Endodermal cell (in vitro differentiated cells): Measurements from ENCODE around the gene CYSLTR1. TPM values are rescaled to one million over a fixed set of nuclear protein-coding genes. Genes with fewer than 3 reads are reported as not detected.
A peak's percentile ranks its signal among the peaks of the same experiment; 100 is the strongest.

Source experiments
- DNase-seq: peaks from one replicate; pipeline ENCODE4 v3.0.0-alpha.2; 2017
- H3K27ac ChIP-seq: 2 replicates; pipeline ENCODE4 v1.5.1; 2013; ENCODE audit warnings: mild to moderate bottlenecking, low read depth, low read length, moderate library complexity
- H3K27me3 ChIP-seq: 2 replicates; pipeline ENCODE4 v1.6.1; 2013; ENCODE audit warnings: mild to moderate bottlenecking, low read length, moderate library complexity; ENCODE audit not compliant: insufficient read depth, control insufficient read depth, poor library complexity, severe bottlenecking
- H3K36me3 ChIP-seq: 2 replicates; pipeline ENCODE4 v1.7.0; 2013; ENCODE audit warnings: mild to moderate bottlenecking, low read length, moderate library complexity; ENCODE audit not compliant: control insufficient read depth, insufficient read depth
- H3K4me1 ChIP-seq: one replicate; pipeline ENCODE4 v1.7.0; 2013; ENCODE audit warnings: low read length; ENCODE audit not compliant: control insufficient read depth, insufficient read depth
- H3K4me3 ChIP-seq: 2 replicates; pipeline ENCODE4 v1.5.1; 2013; ENCODE audit warnings: mild to moderate bottlenecking, low read length, moderate library complexity
- H3K9ac ChIP-seq: 2 replicates; pipeline ENCODE4 v1.6.1; 2013; ENCODE audit warnings: mild to moderate bottlenecking, low read length, moderate library complexity; ENCODE audit not compliant: poor library complexity, severe bottlenecking; ENCODE audit errors: extremely low read depth
- H3K9me3 ChIP-seq: 2 replicates; pipeline ENCODE4 v1.6.1; 2013; ENCODE audit warnings: mild to moderate bottlenecking, low read length, moderate library complexity; ENCODE audit not compliant: control insufficient read depth
- H3K27ac Mint-ChIP-seq: 2 replicates; pipeline ENCODE4 v1.8.0; 2020; ENCODE audit warnings: mixed read lengths
- H3K27me3 Mint-ChIP-seq: 2 replicates; pipeline ENCODE4 v1.8.0; 2021; ENCODE audit warnings: mild to moderate bottlenecking, mixed read lengths; ENCODE audit not compliant: insufficient read depth
- H3K36me3 Mint-ChIP-seq: 2 replicates; pipeline ENCODE4 v1.8.0; 2020; ENCODE audit warnings: low read depth, mixed read lengths
- H3K4me1 Mint-ChIP-seq: 2 replicates; pipeline ENCODE4 v1.8.0; 2020; ENCODE audit warnings: mixed read lengths
- H3K4me3 Mint-ChIP-seq: 2 replicates; pipeline ENCODE4 v1.8.0; 2020; ENCODE audit warnings: mild to moderate bottlenecking, moderate library complexity, mixed read lengths
- H3K9me3 Mint-ChIP-seq: 2 replicates; pipeline ENCODE4 v1.8.0; 2020; ENCODE audit warnings: mild to moderate bottlenecking, mixed read lengths
- CTCF ChIP-seq: fragments of 200-600 bp; sonication (generic); conservative IDR thresholded peaks from 2 replicates; pipeline ENCODE4 v1.5.0; 2021; ENCODE audit warnings: antibody characterized with exemption, mild to moderate bottlenecking
- WGBS, 2 experiments: methylation state at CpG; one replicate each; pipeline versions ENCODE4 v1.1.5 to v1.1.7; 2013; ENCODE audit warnings: missing lambda C conversion rate in 2 of 2, mixed read lengths in 1 of 2; ENCODE audit not compliant: insufficient coverage in 1 of 2, insufficient read length in 1 of 2; 5-methylcytosine and 5-hydroxymethylcytosine counted together
- long read RNA-seq, 4 experiments: library from polyadenylated mRNA in 2 of 4; library from RNA in 1 of 4; library from capped mRNA in 1 of 4; stranded (forward) in 3 of 4; unstranded in 1 of 4; transcript quantifications; one replicate each; pipeline ENCODE4 v2.0.0, GENCODE V29; 2020 to 2021; ENCODE audit warnings: inconsistent platforms in 1 of 4
- polyA plus RNA-seq, 2 experiments: library from polyadenylated mRNA; stranded (reverse); fragments of 50-300 nt; gene quantifications; one replicate each; pipeline ENCODE4 v1.2.3, GENCODE V29; 2013
- total RNA-seq, 2 donors: library from RNA; stranded (reverse); fragmentation: NEBNext Ultra II Directional in 1 of 2; extraction: Animal tissue kit (Norgen Biotek cat#: 25700) in 1 of 2; gene quantifications; 2 replicates in 1 of 2; 3 replicates in 1 of 2; pipeline ENCODE4 v1.2.1, GENCODE V29; 2021

CYSLTR1 gene
- total RNA-seq: under 1 TPM; 0.11 to 0.24 TPM
- polyA plus RNA-seq (2013, experiment 1 of 2): 0.18 TPM
- polyA plus RNA-seq (2013, experiment 2 of 2): 0.12 TPM
- long read RNA-seq, experiment 1: 0 reads
- long read RNA-seq, experiment 2: 0 reads
- long read RNA-seq, experiment 3: 0 reads
- long read RNA-seq, experiment 4: 0 reads

- no peak for DNase-seq
- Histone ChIP-seq H3K9ac (no peak within 1 kb of the TSS), H3K9me3 (no peaks in the 10 kb centered on the region), H3K4me1 (no peaks in the 10 kb centered on the region), H3K4me3 (no peak within 1 kb of the TSS), H3K36me3 (no peaks in the 10 kb centered on the region), H3K27ac (no peak within 1 kb of the TSS), H3K27me3 (no peaks in the 10 kb centered on the region)
- Mint-ChIP-seq H3K4me1 (peaks cover 22% of the 10 kb centered on the region), H3K36me3 (no peaks in the 10 kb centered on the region), H3K27ac (no peak within 1 kb of the TSS), H3K27me3 (no peaks in the 10 kb centered on the region), H3K4me3 (no peak within 1 kb of the TSS), H3K9me3 (peaks cover 41% of the 10 kb centered on the region)
- WGBS, 2 experiments: 73% methylated on average over 7 of the region's 7 CpGs; no CpG with 5 or more reads in 1 of the 2 experiments
- no peak for TF ChIP-seq CTCF
Observed at GRCh38 chrX:78327370-78328086, at the start of gene CYSLTR1. Gene CYSLTR1, minus strand, starts transcription at chrX:78327611. Its CDS starts 53,865 bp downstream, at chrX:78273746.

GRCh38 chrX:78377186-78377585 is 49.8 kb upstream of the CYSLTR1 start:
- Histone ChIP-seq H3K27me3 (no peaks in the 10 kb centered on the region), H3K36me3 (no peaks in the 10 kb centered on the region), H3K4me3 (no peak overlapping the region), H3K9me3 (no peaks in the 10 kb centered on the region), H3K4me1 (no peaks in the 10 kb centered on the region), H3K9ac (no peak overlapping the region), H3K27ac (no peak overlapping the region)
- Mint-ChIP-seq H3K36me3 (no peaks in the 10 kb centered on the region), H3K9me3 (peaks cover 43% of the 10 kb centered on the region), H3K4me3 (no peak overlapping the region), H3K27me3 (no peaks in the 10 kb centered on the region), H3K4me1 (no peaks in the 10 kb centered on the region), H3K27ac (no peak overlapping the region)
- no peak for DNase-seq
- WGBS, 2 experiments: no CpG with 5 or more reads among the region's 2 CpGs
- TF ChIP-seq CTCF: no peak

GRCh38 chrX:78375894-78376293 is 48.5 kb upstream of the CYSLTR1 start:
- Mint-ChIP-seq H3K4me1 (no peaks in the 10 kb centered on the region), H3K4me3 (no peak overlapping the region), H3K9me3 (peaks cover 43% of the 10 kb centered on the region), H3K27me3 (no peaks in the 10 kb centered on the region), H3K27ac (no peak overlapping the region), H3K36me3 (no peaks in the 10 kb centered on the region)
- peak; percentile 24 for TF ChIP-seq CTCF
- H3K36me3 ChIP-seq: no peaks in the 10 kb centered on the region
- DNase-seq: no peak
- H3K9ac ChIP-seq: no peak overlapping the region
- H3K9me3 ChIP-seq: no peaks in the 10 kb centered on the region
- no peaks in the 10 kb centered on the region for H3K4me1 ChIP-seq
- no peak overlapping the region for H3K27ac ChIP-seq
- H3K4me3 ChIP-seq: no peak overlapping the region
- H3K27me3 ChIP-seq: no peaks in the 10 kb centered on the region
